Measurements from ENCODE around the gene PDZD2.
A peak's percentile ranks its signal among the peaks of the same experiment; 100 is the strongest.
"Not testable (repeated sequence)": the region's sequence is repeated elsewhere in the genome, so short reads cannot be mapped to it uniquely, and the experiment has no call there.

The PDZD2 gene

DNA sequence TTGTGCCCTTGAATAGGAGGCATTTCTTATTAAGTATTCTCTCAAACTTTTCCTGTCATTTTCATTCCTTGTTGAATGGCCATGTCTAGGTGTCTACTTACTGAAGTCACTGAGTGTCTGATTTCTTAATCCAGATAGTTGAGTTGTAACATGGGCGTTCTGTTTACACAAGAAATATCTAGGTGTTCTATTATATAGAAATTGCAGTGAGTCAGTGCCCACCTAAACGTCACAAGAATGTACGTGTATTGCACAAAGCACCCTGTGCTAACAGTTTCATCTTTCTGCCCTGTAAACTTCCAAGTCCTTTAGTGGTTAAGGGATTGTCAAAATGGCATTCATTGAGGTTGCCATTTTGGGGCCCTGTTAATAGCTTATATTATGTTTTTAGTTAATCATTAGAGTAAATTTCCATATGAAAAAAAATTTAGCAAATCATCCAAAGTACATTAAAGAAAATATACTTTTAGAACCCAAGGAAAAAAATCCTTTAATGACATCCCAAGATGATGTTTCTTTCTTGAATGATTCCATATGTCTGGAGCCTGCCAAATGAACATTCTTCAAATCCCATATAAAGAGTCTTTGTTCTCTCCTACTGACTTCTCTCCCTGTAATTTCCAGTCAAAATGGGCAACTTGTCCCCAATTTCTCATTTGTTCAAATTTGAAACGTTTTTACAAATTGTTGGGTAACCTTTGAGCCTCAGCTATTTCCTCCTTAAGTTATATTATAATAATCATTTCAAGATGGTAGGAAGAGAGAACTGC lies 421.0 kb downstream of the PDZD2 start:
- no peak for DNase-seq
- TF ChIP-seq GATA1 (IDR thresholded peaks at IDR 0.05; ENCODE audit: low read depth, low read length) (no peak), POLR2A (IDR thresholded peaks at IDR 0.05; ENCODE audit: low read length) (no peak)

DNA sequence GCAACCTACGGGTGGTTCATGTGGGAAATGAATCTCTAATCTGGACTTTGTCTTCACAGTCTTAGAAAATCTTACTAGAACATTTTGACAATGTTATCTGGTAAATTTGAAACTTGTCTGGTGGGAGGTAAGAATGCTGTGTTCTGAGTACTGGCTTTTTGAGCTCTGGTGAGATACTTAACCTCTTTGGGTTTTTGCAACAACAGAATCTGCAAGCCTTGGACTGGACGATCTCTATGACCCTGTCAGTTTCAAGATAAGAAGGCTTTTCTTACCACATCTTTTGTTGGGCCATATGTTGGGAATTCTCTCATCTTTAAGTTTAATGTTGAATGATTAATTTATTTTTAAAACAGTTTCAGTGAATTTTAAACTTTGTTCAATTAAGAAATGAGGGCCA lies 422.3 kb downstream of the PDZD2 start:
- TF ChIP-seq POLR2A (IDR thresholded peaks at IDR 0.05; ENCODE audit: low read length) (no peak), GATA1 (IDR thresholded peaks at IDR 0.05; ENCODE audit: low read depth, low read length) (no peak)
- no peak for DNase-seq

DNA sequence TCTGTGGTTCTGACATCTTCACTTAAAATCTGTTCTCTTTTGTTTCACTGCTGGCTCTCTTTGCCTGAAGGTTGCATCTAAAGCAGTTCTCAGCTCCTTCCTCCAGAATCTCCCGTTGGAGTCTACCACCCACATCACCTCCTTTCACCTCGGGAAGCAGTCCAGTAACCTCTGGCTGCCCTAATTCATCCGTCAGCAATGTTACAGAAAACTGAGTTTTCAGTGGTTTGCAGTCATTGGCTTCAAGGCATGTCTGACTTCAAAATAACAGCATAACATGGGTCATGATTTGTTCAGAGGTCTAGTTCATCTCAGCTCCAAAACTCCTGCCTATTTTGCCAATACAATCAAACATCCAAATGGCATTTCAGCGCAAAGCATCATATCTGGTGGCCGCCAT lies 427.5 kb downstream of the PDZD2 start:
- DNase-seq: no peak
- TF ChIP-seq POLR2A (IDR thresholded peaks at IDR 0.05; ENCODE audit: low read length): no peak
- TF ChIP-seq GATA1 (IDR thresholded peaks at IDR 0.05; ENCODE audit: low read depth, low read length): no peak

DNA sequence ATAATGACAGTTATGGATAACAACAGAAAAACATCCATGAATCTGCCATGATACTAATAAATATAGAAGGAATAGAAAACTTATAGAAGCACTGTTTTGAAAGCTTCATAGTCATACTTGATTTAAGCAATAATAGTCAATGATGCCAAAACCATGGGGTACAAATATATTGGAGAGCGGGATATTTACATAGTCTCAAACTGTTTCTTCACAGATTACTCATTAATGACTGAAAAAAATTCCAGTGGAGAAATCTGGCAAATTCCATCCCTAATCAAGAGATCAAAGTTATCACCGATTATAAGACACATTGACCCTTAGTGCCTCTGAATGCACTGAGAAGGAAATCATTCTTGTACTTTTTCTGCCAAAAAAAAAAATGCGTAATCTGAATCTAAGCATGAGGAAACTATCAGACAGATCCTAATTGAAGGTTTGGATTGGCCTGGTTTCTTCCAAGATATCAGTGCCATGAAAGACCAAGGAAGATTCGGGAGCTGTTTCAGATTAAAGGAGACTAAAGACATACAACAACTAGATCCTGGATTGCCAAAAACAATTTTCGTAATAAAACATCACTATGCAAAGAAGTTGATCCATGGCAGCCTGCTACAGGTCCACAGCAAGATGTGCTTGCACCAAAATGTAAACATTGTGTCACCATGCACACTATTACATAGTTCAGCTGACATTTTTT lies 429.0 kb downstream of the PDZD2 start:
- TF ChIP-seq POLR2A (IDR thresholded peaks at IDR 0.05; ENCODE audit: low read length) (no peak), GATA1 (IDR thresholded peaks at IDR 0.05; ENCODE audit: low read depth, low read length) (no peak)
- no peak for DNase-seq

DNA sequence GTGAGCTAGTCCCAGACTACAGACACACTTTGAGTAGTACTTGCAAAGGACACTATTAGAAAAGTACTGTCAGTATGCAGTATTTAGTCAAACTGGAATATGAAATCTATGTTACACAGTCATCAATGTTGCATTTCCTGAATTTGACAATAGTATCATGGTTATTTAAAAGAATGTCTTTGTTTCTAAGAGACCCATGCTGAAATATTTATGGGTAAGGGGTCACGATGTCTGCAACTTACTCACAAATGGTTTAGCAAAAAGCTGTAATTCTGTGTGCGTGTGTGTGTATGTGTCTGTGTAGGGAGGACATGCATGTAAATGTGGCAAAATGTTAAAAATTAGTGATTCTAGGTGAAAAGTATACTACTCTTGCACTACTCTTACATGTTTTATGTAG lies 429.6 kb downstream of the PDZD2 start:
- no peak for TF ChIP-seq POLR2A (IDR thresholded peaks at IDR 0.05; ENCODE audit: low read length)
- no peak for TF ChIP-seq GATA1 (IDR thresholded peaks at IDR 0.05; ENCODE audit: low read depth, low read length)

DNA sequence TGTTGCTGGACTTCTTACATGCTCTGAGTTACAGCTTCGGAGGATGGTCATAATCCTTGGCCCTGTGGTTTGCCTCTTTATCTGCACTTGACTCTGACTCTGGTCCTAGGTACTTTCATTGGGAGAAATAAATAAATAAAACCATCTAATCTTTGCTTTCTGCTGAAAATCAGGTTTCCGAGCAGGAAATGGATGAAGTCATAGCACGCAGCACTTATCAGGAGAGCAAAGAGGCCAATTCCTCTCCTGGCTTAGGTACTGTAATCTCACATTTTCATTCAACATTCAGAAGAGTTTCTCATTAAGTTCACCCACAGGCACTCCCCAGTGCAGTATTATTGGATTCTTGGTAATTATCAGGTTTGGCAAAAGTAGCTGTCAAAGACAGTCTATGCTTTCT lies 430.5 kb downstream of the PDZD2 start:
- TF ChIP-seq GATA1 (IDR thresholded peaks at IDR 0.05; ENCODE audit: low read depth, low read length) (no peak), POLR2A (IDR thresholded peaks at IDR 0.05; ENCODE audit: low read length) (no peak)
- no peak for DNase-seq

More for the DNA sequence above, 429.6 kb downstream of the PDZD2 start:
- no peak for DNase-seq

DNA sequence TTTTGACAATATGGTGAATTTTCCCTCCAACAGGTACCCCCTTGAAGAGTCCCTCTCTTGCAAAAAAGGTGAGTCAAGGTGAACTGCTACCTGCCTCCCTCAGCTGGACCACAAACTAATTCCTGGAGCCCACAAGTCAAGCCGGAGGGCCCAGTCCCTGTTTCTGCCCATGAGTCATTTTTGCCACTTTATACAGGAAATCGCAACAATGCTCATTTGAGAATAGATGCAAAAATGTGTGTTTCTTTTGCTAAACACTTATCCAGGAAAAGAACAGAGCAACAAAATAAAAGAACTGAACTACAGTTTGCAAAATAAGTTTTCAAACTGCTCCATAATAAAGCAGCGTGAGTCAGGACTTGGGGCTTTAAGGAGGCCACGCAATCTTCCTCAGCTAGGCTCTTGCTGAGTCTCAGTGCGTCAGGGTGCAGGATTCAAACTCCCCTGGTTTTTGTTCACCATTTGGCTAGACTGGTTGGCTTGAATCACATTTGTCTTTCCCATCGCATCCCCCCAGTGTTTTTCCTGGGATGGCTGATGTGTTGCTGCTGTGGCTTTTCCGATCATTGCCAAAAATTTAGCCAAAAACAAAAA lies 432.5 kb downstream of the PDZD2 start:
- TF ChIP-seq GATA1 (IDR thresholded peaks at IDR 0.05; ENCODE audit: low read depth, low read length): no peak
- no peak for TF ChIP-seq POLR2A (IDR thresholded peaks at IDR 0.05; ENCODE audit: low read length)
- no peak for DNase-seq

DNA sequence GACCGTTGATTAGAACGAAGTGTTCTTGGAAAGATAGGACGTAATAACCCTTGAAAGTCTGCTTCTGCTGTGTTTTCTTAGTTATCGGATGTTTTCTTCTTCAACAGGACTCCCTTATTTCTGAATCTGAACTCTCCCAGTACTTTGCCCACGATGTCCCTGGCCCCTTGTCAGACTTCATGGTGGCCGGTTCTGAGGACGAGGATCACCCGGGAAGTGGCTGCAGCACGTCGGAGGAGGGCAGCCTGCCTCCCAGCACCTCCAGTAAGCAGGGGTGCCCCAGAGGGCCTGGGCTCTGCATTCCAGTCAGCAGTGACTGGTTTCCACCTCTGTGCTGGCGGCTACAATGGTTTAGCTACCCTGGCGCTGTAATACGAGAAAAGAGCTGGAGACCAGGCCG lies 433.1 kb downstream of the PDZD2 start:
- no peak for DNase-seq
- TF ChIP-seq GATA1 (IDR thresholded peaks at IDR 0.05; ENCODE audit: low read depth, low read length) (no peak), POLR2A (IDR thresholded peaks at IDR 0.05; ENCODE audit: low read length) (no peak)

DNA sequence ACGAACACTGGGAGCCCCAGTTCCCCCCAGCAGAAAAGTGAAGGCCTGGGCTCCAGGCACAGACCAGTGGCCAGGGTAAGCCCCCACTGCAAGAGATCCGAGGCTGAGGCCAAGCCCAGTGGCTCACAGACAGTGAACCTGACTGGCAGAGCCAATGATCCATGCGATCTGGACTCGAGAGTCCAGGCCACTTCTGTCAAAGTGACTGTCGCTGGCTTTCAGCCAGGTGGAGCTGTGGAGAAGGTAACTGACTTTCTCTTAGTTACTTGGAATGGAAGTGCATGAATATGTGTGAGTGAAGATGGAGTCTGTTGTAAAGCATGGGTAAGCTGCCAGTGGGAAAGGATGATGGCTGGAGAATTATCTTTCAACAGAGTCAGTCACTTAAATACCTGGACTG lies 435.5 kb downstream of the PDZD2 start:
- no peak for TF ChIP-seq POLR2A (IDR thresholded peaks at IDR 0.05; ENCODE audit: low read length)
- TF ChIP-seq GATA1 (IDR thresholded peaks at IDR 0.05; ENCODE audit: low read depth, low read length): no peak
- DNase-seq: no peak

DNA sequence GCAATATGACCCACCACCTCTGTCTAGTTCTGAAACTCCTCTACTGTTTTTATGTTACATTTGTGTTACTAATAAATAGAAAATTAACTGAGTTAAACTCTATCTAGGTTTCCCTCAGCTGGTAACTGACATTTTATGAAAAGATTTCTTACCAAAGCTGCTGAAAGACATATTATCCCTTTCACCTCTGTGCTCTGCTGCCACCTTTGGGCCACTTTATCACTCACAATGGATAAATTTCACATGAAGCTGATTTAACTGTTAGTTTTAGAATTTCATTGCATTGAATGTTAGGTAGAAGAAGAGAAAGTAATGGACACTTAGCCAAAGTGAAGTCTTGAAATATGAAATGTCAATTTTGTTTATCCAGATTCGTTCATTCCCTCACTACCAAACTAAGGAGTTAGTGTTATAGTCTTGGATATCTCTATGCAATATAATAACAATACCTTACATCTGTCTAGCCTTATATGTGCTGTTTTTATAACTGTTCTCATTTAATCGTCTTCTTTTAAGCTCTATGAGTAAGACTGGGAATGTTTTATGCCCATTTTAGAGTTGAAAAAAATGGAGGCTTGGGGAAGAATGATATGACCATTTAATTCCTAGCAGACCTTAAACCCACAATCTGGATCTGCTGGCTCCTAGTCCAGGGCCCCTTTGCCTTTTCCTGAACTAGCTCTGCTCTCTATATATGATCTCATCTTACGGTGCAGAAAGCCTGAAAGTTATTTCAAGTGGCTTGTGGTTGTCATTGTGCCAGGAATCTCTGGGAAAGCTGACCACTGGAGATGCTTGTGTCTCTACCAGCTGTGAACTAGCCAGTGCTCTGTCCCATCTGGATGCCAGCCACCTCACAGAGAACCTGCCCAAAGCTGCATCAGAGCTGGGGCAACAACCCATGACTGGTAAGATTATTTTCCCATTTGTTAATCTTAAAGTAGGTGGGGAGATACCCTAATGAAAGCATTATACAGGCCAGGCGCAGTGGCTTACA lies 438.1 kb downstream of the PDZD2 start:
- no peak for TF ChIP-seq POLR2A (IDR thresholded peaks at IDR 0.05; ENCODE audit: low read length)
- no peak for TF ChIP-seq GATA1 (IDR thresholded peaks at IDR 0.05; ENCODE audit: low read depth, low read length)
- DNase-seq: peak; percentile 20 to 54

DNA sequence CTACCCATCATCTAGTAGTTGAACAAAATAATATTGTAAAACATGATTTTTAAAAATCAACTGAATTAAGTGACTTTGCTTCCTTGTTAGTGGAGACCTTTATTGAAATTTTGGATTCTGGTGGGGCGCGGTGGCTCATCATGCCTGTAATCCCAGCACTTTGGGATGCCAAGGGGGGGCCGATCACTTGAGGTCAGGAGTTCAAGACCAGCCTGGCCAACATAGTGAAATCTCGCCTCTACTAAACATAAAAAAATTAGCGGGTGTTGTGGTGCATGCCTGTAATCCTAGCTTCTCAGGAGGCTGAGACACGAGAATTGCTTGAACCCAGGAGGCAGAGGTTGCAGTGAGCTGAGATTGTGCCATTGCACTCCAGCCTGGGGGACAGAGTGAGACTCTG lies 439.9 kb downstream of the PDZD2 start:
- DNase-seq: not testable (repeated sequence)

DNA sequence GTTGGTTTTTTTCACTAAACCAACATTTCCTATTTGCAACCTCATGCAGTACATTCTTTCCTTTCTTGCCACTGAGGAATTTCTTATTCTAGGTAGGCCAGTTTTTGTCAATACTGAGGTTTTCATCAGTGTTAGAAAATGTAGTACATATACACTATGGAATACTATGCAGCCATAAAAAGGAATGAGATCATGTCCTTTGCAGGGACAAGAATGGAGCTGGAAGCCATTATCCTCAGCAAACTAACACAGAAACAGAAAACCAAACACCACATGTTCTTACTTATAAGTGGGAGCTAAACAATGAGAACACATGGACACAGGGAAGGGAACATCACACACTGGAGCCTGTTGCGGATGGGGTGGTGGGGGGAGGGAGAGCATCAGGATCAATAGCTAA lies 441.6 kb downstream of the PDZD2 start:
- DNase-seq: not testable (repeated sequence)

DNA sequence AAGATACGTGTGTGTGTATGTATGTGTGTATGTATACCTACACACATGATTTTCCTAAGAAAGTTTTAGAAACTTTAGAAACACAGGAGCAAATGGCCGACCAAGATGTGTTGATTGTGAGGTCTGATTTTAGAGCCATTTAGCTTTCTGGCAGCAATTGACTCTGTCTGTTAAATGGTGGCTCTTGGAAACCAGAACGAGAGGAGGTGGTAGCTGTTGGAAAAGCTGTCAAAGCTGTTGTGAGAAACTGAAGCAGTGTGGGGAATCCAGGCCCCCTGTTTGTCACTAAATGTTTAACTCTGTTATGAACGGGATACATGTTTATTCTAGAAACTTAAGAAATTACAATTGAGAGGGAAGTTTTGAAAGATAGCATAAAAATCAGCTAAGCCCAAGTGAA lies 443.8 kb downstream of the PDZD2 start:
- TF ChIP-seq POLR2A (IDR thresholded peaks at IDR 0.05; ENCODE audit: low read length) (no peak), GATA1 (IDR thresholded peaks at IDR 0.05; ENCODE audit: low read depth, low read length) (no peak)
- DNase-seq: no peak

DNA sequence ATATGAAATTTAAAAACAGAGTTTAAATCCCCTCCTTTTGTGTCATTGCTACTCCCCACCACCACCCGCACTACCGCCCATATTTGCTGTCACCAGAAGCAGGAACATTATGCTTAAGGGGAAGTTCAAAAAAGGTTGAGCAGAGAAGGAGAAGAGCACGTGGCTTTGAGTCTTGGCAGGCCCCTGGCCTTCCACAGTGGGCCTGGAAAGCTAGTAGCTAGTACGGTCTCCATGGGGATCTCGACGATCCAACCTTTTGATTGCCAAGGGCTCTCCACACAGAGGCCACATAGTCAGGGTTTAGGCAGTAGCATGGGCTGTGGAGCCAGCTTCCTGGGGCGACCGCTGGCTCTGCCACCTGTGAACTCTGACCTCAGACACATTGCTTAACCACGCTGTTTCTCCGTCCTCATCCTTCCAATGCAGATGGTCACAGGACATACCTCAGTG lies 445.1 kb downstream of the PDZD2 start:
- DNase-seq: no peak
- TF ChIP-seq POLR2A (IDR thresholded peaks at IDR 0.05; ENCODE audit: low read length) (no peak), GATA1 (IDR thresholded peaks at IDR 0.05; ENCODE audit: low read depth, low read length) (no peak)
